Small intestine (tissue), 16 donors: ENCODE results near the gene TRMT1L. TPM values are rescaled to one million over a fixed set of nuclear protein-coding genes. Genes with fewer than 3 reads are reported as not detected.
"Not testable (repeated sequence)": the region's sequence is repeated elsewhere in the genome, so short reads cannot be mapped to it uniquely, and the experiment has no call there.

Experiments
- DNase-seq, 2 donors: peaks; one replicate each; pipeline versions ENCODE4 v3.0.0 to v3.0.0-alpha.2; 2013
- FAIRE-seq: peaks from 2 replicates; lab custom pipeline; 2012; peaks lifted over from hg19 to GRCh38; lab: Jason Lieb, UNC
- H3K27ac ChIP-seq, 3 donors: one replicate each; pipeline ENCODE4 v1.5.1; 2013; ENCODE audit warnings: low read length in 2 of 3, mild to moderate bottlenecking in 2 of 3, control low read depth in 1 of 3, inconsistent platforms in 1 of 3, low read depth in 1 of 3, moderate library complexity in 1 of 3
- H3K27me3 ChIP-seq, 3 donors: one replicate each; pipeline ENCODE4 v1.6.1; 2013; ENCODE audit warnings: low read length in 3 of 3, inconsistent platforms in 1 of 3; ENCODE audit not compliant: control insufficient read depth in 3 of 3, insufficient read depth in 3 of 3
- H3K36me3 ChIP-seq, 3 donors: one replicate each; pipeline ENCODE4 v1.6.1; 2013; ENCODE audit warnings: low read length in 3 of 3, inconsistent platforms in 1 of 3, low read depth in 1 of 3, mild to moderate bottlenecking in 1 of 3, moderate library complexity in 1 of 3; ENCODE audit not compliant: control insufficient read depth in 3 of 3, insufficient read depth in 2 of 3
- H3K4me1 ChIP-seq, 3 donors: one replicate each; pipeline ENCODE4 v1.6.1; 2013; ENCODE audit warnings: low read length in 2 of 3, inconsistent platforms in 1 of 3, low read depth in 1 of 3, mild to moderate bottlenecking in 1 of 3, moderate library complexity in 1 of 3; ENCODE audit not compliant: control insufficient read depth in 3 of 3, insufficient read depth in 2 of 3
- H3K4me3 ChIP-seq, 3 donors: one replicate each; pipeline ENCODE4 v1.5.1; 2013; ENCODE audit warnings: low read length in 3 of 3, control low read depth in 1 of 3, inconsistent platforms in 1 of 3, low read depth in 1 of 3, mild to moderate bottlenecking in 1 of 3, moderate library complexity in 1 of 3
- H3K9me3 ChIP-seq, 2 donors: one replicate each; pipeline ENCODE4 v1.6.1; 2013; ENCODE audit warnings: low read depth in 1 of 2, low read length in 1 of 2; ENCODE audit not compliant: control insufficient read depth in 2 of 2, insufficient read depth in 1 of 2
- WGBS, 3 donors: extraction: QIAGEN DNeasy Blood & Tissue Kit; methylation state at CpG; one replicate each; pipeline ENCODE4 v1.1.7; 2013; 5-methylcytosine and 5-hydroxymethylcytosine counted together
- long read RNA-seq, 10 donors: transcript quantifications; one replicate each; lab custom pipeline, GENCODE V29; 2026
- polyA plus RNA-seq, 4 donors: library from polyadenylated mRNA; stranded (reverse) in 3 of 4; unstranded in 1 of 4; fragments of 200-250 nt in 3 of 4; fragments of 120-200 nt in 1 of 4; gene quantifications; one replicate each; pipeline versions ENCODE4 v1.2.1 to v1.2.3, GENCODE V29; 2013
- donor health status: healthy with polysubstance abuse.
- donor health status: control.
- donor health status: control.
- donor health status: Bipolar disorder and iron deficiency.
- donor health status: healthy.

The TRMT1L gene, protein sequence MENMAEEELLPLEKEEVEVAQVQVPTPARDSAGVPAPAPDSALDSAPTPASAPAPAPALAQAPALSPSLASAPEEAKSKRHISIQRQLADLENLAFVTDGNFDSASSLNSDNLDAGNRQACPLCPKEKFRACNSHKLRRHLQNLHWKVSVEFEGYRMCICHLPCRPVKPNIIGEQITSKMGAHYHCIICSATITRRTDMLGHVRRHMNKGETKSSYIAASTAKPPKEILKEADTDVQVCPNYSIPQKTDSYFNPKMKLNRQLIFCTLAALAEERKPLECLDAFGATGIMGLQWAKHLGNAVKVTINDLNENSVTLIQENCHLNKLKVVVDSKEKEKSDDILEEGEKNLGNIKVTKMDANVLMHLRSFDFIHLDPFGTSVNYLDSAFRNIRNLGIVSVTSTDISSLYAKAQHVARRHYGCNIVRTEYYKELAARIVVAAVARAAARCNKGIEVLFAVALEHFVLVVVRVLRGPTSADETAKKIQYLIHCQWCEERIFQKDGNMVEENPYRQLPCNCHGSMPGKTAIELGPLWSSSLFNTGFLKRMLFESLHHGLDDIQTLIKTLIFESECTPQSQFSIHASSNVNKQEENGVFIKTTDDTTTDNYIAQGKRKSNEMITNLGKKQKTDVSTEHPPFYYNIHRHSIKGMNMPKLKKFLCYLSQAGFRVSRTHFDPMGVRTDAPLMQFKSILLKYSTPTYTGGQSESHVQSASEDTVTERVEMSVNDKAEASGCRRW
- 10 to 100 TPM in 2 of 4 donors, 1 to 10 TPM in 2; 5.4 to 16.8 (median 10.1) TPM for polyA plus RNA-seq
- long read RNA-seq, donor 1, result 0 reads
- long read RNA-seq, donor 2, full-length matches to known transcripts, result 1 of 1 reads
- long read RNA-seq, donor 2, partial matches to known transcripts, result 0 of 1 reads
- long read RNA-seq, donor 2, other reads (novel, unspliced or antisense), result 0 of 1 reads
- long read RNA-seq, donor 3, result 0 reads
- long read RNA-seq, donor 4, result 0 reads
- long read RNA-seq, donor 5, result 0 reads
- long read RNA-seq, donor 6, full-length matches to known transcripts, result 4 of 4 reads
- long read RNA-seq, donor 6, partial matches to known transcripts, result 0 of 4 reads
- long read RNA-seq, donor 6, other reads (novel, unspliced or antisense), result 0 of 4 reads
- long read RNA-seq, donor 7, result 0 reads
- long read RNA-seq, donor 8, result 0 reads
- long read RNA-seq, donor 9, result 0 reads
- long read RNA-seq, donor 10, full-length matches to known transcripts, result 2 of 2 reads
- long read RNA-seq, donor 10, partial matches to known transcripts, result 0 of 2 reads
- long read RNA-seq, donor 10, other reads (novel, unspliced or antisense), result 0 of 2 reads

DNA sequence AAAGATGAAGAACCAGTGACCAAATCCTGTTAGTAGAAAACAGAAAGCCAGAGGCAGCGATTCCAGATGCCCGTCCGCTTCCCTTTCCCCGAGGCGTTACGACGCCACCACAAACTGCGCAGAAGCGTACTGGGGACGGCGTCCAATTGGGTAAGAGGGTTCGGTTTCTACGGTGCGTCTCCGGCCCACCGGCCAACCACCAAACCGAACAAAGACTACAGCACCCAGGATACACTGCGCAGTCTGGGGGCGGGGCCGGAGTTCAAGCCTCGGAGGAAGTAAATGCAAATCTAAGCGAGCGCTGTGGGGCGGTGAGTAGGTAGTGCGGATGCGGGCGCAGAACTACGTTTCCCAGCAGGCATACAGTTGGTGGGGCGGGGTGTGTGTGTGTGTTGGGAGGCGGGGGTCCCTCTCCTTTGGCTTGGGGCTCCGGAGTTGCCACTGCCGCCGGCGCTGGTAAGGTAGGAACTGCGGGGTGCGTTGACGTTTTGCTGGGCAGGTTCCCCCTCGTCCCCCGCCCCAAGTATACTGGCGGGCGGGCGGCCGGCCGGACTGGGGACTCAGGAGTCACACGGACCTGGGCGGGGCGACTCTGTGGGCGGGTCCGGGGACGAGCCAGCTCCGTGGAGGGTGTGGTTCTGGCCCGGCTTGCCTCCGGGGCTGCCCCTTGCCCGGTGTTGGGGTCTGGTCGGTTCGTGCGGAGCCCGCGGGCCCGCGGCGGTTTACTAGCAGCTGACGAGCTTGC, at the start of gene TRMT1L, which contains the start of gene SWT1:
Gene TRMT1L (minus strand): TSS at position 100 of the 745 bp plus-strand sequence. CDS start 241 bp downstream, outside the sequence.
Gene SWT1 (plus strand): TSS at position 314 of the 745 bp plus-strand sequence. CDS start 3,675 bp downstream, outside the sequence.
- no peaks in the 10 kb centered on the region for H3K27me3 ChIP-seq
- peak; percentile 41 for FAIRE-seq
- H3K9me3 ChIP-seq, result no peaks in the 10 kb centered on the region
- peaks cover 0 to 8% (median 7%) of the 10 kb centered on the region in 3 donors for H3K4me1 ChIP-seq
- peak within 1 kb of the TSS; percentile 90 to 100 (median 99) for H3K27ac ChIP-seq
- peaks cover 0 to 5% (median 3%) of the 10 kb centered on the region in 3 donors for H3K36me3 ChIP-seq
- WGBS, 3 donors, result 0 to 1% (median 0%) methylated on average over 63 of the region's 63 CpGs
- peak within 1 kb of the TSS; percentile 76 to 96 (median 84) for H3K4me3 ChIP-seq
- peak; percentile 100 for DNase-seq

DNA sequence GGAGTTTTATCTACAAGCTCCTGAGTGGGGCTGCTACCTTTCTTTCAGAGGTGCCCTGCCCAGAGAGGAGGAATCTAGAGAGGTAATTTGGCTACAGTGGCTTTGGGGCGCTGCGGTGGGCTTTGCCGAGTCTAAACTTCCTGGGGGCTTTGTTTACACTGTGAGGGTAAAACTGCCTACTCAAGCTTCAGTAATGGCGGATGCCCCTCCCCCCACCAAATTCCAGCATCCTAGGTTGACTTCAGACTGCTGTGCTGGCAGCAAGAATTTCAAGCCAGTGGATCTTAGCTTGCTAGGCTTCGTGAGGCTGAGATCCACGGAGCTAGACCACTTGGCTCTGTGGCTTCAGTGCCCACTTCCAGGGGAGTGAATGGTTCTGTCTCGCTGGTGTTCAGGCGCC, 44.1 kb upstream of the TRMT1L start:
- 93 to 97% (median 95%) methylated on average over 8 of the region's 8 CpGs for WGBS, 3 donors

DNA sequence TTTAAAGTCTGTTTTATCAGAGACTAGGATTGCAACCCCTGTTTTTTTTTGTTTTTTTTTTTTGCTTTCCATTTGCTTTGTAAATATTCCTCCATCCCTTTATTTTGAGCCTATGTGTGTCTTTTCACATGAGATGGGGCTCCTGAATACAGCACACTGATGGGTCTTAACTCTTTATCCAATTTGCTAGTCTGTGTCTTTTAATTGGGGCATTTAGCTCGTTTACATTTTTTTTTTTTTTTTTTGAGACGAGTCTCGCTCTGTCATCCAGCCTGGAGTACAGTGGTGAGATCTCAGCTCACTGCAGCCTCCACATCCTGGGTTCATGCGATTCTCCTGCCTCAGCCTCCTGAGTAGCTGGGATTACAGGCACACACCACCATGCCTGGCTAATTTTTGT, 42.0 kb upstream of the TRMT1L start:
- peaks cover 0 to 10% (median 0%) of the 10 kb centered on the region in 3 donors for H3K36me3 ChIP-seq
- not testable (repeated sequence) for FAIRE-seq, H3K4me3 ChIP-seq, H3K27me3 ChIP-seq, DNase-seq, H3K4me1 ChIP-seq, H3K27ac ChIP-seq
- peaks cover 0 to 13% of the 10 kb centered on the region in 2 donors for H3K9me3 ChIP-seq
- 96 to 100% (median 99%) methylated on average over 4 of the region's 4 CpGs for WGBS, 3 donors

More for the DNA sequence above, 44.1 kb upstream of the TRMT1L start:
- Histone ChIP-seq H3K36me3 (peaks cover 0 to 12% (median 0%) of the 10 kb centered on the region in 3 donors), H3K27ac (no peak overlapping the region), H3K27me3 (no peaks in the 10 kb centered on the region), H3K4me1 (no peaks in the 10 kb centered on the region), H3K9me3 (peaks cover 0 to 10% of the 10 kb centered on the region in 2 donors), H3K4me3 (no peak overlapping the region)
- FAIRE-seq, result no peak
- no peak for DNase-seq

DNA sequence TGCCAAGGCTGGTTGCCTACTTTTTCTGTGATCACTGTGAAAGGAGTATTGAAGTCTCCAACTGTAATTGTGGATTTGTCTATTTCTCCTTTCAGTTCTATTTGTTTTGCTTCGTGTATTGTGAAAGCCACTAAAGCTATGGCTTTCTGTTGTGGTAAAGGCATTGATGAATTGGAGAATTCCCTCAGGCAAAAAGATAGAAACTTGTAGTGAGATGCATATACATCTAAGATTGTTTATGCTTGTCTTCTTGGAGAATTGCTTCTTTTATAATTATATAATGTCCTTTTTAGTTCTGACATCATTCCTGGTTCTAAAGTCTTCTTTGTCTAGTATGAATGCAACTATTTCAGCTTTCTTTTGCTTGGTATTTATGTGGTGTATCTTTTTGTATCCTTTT, 37.0 kb upstream of the TRMT1L start:
- Histone ChIP-seq H3K27me3 (no peaks in the 10 kb centered on the region), H3K27ac (no peak overlapping the region), H3K9me3 (peaks cover 0 to 7% of the 10 kb centered on the region in 2 donors), H3K4me3 (no peak overlapping the region), H3K4me1 (no peaks in the 10 kb centered on the region), H3K36me3 (peaks cover 0 to 10% (median 0%) of the 10 kb centered on the region in 3 donors)
- WGBS, 3 donors, result 71 to 84% (median 79%) methylated on average over 1 of the region's 1 CpG
- no peak for DNase-seq
- FAIRE-seq, result no peak

DNA sequence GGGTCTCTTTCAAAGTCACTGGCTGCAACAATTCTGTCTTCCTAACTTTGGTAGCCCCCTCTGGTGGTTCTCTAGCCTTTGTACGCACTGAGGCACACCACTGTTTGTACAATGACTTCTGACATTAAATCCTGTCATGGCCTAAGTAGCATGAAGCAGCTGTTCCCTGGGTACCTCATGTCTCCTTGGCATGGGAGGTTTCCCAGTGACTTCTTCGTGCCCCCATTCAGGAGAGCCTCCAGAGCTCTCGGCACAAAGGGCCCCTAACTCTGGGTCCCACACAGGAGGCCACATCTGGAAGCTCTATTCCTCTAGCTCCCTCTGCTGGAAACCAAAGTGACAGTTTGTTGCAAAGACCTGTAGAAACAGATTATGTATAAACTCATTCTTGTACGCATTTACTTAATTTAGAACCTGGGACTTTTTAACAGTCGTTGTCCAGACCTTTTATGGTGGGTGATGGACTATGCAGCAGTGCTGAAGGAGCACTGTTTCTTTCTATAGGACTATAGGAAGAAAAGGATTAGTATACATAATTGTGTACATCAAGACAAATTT, 13.6 kb upstream of the TRMT1L start:
- Histone ChIP-seq H3K4me1 (no peaks in the 10 kb centered on the region), H3K27ac (no peak overlapping the region), H3K36me3 (peaks cover 0 to 11% (median 5%) of the 10 kb centered on the region in 3 donors), H3K4me3 (no peak overlapping the region), H3K27me3 (no peaks in the 10 kb centered on the region), H3K9me3 (no peaks in the 10 kb centered on the region)
- FAIRE-seq (no peak), DNase-seq (peak; percentile 61 to 73)
- WGBS, 3 donors, result 29 to 38% (median 30%) methylated on average over 5 of the region's 5 CpGs

DNA sequence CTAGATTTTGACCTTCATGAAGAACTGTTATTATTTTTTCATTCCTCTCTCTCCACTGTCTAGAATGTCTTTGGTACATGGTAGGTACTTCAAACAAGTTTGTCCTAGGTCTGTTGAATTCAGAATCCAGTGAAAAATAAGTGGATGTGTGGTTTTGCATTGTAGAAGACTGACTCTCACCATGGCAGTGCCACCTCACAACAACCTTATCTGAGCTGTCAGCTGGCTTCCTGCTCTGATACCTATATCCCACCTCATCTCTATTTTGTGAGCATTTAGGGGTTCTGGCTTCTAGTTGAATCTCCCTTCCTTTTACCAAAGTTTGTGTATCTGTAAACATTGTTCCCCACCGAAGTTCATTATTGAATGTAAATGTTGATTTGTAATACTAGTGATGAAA, 9.4 kb upstream of the TRMT1L start:
- DNase-seq (no peak), FAIRE-seq (no peak)
- 57 to 72% (median 63%) methylated on average over 1 of the region's 1 CpG for WGBS, 3 donors
- Histone ChIP-seq H3K27ac (no peak overlapping the region), H3K36me3 (peaks cover 4 to 12% (median 6%) of the 10 kb centered on the region in 3 donors), H3K27me3 (no peaks in the 10 kb centered on the region), H3K4me3 (no peak overlapping the region), H3K9me3 (no peaks in the 10 kb centered on the region), H3K4me1 (no peaks in the 10 kb centered on the region)

DNA sequence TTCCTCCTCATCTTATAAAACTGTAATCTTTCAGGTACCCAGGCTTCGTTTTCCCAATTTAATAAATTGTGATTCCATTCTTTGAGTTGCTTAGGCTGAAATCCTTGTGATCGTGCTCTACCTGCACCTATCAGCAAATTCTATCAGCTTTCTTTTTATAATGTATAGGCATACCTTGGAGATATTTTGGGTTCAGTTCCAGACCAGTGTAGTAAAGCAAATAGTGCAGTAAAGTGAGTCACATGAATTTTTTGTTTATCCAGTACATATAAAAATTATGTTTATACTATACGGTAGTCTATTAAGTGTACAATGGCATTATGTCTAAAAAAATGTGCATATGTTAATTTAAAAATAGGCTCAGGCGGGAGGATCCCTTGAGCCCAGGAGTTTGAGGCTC, 5.7 kb upstream of the TRMT1L start:
- Histone ChIP-seq H3K4me3 (no peak overlapping the region), H3K9me3 (no peaks in the 10 kb centered on the region), H3K36me3 (peaks cover 5 to 10% (median 5%) of the 10 kb centered on the region in 3 donors), H3K27ac (no peak overlapping the region), H3K27me3 (no peaks in the 10 kb centered on the region), H3K4me1 (peaks cover 0 to 3% (median 0%) of the 10 kb centered on the region in 3 donors)
- DNase-seq, result no peak
- no peak for FAIRE-seq
- WGBS, 3 donors, result 91 to 93% (median 91%) methylated on average over 4 of the region's 4 CpGs
